ENCODE data around the gene MS4A15. TPM values are rescaled to one million over a fixed set of nuclear protein-coding genes. Genes with fewer than 3 reads are reported as not detected.
"Not testable (repeated sequence)": the region's sequence is repeated elsewhere in the genome, so short reads cannot be mapped to it uniquely, and the experiment has no call there.

The MS4A15 gene
- total RNA-seq, 1 donor from 2014 or later: not detected

DNA sequence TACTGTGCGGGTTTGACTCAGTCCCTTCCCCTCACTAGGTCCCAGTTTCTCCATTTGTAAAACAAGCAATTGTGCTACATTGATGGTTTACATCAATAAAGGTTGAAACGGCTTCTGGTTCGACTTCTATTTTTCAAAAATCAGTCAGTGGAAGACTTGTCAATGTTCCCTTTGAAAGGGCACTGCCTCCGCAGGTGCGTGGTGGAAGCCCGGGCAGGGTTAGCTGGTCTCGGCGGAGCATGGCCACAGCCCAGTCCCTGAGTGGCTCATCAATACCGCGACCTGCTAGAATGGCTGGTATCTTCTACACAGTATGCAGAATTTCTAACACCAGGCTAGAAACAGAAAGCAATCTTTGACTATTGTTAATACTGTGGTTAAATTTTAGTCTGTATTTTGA lies 44.5 kb downstream of the MS4A15 start:
- ATAC-seq: no peak
- DNase-seq (ENCODE audit: low spot score): no peak

DNA sequence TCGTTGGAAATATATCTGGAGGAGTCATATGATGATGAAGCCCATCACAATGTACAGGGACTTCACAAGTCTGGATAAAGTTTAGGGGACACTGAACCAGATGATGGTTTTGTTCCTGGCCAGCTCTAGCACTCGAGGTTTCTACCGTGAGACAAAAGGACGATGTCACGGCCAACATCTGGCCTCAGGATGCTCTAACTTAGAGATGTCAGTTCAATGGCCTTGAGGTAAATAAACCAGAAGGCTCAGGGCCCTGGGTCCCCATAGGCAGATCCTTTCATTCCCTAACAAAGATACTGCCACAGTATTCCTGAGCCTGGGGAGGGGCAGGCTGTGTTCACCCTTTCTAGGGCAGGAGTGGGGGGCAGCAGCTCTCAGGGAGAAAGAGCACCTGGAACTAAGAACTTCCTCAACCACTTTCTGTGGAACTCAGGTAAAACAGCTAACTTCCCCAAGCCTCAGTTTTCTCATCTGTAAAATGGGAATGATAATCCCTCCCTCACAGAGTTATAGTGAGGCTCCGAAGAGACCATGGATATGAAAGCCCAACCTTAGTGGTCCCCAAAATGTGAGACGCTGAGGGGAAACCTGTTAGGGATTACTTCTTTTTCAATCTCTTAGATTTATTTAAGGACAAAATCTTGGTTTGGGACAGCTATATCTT lies 46.7 kb downstream of the MS4A15 start:
- DNase-seq (ENCODE audit: low spot score) (no peak), ATAC-seq (no peak)

DNA sequence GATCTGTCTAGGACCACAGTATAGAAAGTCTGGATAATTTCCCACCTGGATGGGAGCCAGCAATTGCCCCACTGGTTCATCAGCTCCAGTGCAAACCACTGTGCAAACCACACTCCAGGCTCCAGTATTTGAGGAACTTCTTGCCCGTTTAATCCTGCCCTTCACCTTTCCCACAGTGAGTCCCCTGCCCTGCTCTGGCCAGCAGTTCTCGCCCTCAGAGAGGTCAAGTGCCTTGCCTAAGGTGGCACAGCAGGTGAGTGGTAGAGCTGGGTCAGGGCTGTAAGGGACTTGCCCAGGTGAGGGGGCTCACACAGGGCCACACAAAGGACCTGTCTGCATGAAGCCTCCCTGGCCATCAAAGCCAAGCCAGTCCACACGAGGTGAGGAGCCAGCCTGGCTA lies 52.6 kb downstream of the MS4A15 start:
- no peak for DNase-seq (ENCODE audit: low spot score)
- no peak for ATAC-seq

DNA sequence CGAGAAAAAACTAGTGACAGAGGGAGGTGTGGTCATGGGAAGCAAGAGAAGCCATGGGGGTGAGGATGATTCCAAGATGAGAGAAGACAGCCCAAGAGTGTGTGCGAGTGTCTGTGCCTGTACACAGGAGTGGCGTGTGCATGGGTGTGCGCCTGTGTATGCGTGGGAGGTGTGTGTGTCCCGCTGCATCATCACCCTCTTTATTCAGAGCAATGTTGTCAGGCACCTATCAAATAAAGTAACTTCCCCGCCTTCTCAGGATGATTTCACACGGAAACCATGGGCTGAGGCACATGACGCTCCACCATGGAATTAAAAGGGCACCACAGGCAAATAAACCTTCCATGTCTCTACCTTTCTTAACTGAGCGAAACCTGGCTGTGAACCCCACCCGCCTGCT lies 53.0 kb downstream of the MS4A15 start:
- DNase-seq (ENCODE audit: low spot score) (no peak), ATAC-seq (no peak)

DNA sequence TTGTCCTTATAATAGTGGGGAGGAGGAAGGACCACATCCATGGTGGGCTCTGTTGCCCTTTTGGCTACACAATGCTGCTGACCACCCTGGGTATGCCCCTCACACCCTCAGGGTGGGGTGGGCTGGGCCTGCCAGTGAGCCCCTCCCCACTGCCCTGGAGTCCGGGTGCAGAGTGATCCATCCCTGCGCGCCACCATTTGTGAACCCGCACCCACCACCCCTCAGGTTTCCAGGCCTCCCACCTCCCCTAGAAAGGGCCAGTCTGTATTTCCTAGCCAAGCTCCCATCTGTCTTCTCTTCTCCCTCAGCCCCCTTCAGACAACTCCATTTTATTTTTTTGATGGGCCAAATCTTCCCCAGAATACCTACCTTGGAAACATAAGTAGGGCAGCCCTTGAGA lies 53.5 kb downstream of the MS4A15 start:
- no peak for ATAC-seq
- no peak for DNase-seq (ENCODE audit: low spot score)

DNA sequence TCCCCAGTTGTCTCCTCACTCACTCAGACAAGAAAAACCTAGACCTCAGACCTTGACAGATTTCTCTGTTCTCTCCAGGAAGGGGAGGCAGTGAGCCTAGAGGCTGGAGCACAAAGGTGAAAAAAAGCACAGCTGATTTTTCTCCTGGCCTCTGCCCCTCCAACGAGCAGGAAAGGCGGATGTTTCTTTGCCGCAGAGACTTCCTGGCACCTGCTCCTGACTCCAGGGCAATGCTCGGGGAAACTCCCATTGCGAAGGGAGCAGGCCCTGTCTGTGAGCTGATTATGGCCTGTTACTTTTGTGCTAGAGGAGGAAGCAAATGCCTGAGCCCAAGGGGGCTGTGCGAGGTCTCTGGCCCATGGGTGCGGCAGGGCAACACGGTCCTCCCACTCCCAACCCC lies 53.9 kb downstream of the MS4A15 start:
- DNase-seq (ENCODE audit: low spot score) (no peak), ATAC-seq (no peak)

DNA sequence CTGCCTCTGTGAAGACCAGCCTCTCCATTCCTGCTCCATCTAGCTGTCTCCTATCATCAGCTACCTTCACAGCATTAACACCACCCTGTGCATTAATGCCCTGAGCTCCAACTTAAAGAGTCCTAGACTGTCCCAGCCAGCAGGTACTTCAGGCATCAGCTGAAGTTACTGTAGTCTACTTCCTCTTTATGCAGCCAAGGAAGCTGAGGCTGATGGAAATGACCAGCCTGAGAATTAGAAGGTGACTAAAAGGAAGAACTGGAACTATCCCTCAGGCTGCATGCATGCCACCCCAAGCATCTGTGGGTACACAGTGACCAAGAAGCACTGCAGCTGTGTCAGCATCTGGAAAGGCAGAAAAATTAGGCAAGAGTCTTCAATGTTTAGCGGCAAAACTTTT lies 56.7 kb downstream of the MS4A15 start:
- no peak for DNase-seq (ENCODE audit: low spot score)
- no peak for ATAC-seq

DNA sequence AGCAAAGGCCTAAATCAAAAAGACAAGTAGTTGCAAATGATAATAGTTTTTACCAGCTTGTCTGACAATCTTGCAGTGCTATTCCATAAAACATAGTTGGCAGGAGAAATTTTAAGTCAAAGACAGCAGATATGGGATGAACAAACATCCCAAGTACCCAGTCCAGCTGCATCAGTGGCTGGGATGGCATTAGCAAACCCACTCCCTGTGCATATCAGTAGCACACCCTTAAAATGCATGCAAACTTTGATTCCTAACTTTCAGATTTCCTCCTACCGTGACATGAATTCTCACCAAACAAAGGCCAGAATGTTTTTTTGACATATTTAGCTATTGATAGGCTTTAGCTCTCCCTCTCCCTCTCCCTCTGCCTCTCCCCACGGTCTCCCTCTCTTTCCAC lies 57.4 kb downstream of the MS4A15 start:
- no peak for DNase-seq (ENCODE audit: low spot score)
- no peak for ATAC-seq

DNA sequence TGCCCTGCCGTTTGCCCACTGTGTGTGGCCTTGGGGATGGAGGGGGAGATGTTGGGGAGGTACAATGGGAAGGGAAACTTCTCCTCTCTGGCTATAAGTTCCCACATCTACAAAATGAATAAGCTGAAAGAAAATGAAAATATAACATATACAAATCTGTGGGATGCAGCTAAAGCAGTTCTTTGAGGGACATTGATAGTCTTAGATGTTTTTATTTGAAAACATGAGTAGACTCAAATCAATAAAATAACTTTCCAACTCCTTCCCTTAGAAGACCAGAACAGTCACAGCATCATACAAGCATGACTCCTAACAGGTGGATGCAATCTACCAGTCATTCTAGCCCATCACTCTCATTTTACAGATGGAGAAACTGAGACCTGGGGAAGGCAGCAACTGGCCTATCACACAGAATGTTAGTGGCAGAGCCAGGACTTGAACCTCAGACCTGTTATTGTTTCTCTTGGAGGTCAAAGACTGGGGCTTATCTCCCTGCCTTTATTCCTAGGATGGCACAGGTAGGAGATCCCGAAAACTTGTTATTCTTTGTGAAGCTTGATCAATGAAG lies 60.0 kb downstream of the MS4A15 start:
- no peak for DNase-seq (ENCODE audit: low spot score)
- ATAC-seq: no peak

DNA sequence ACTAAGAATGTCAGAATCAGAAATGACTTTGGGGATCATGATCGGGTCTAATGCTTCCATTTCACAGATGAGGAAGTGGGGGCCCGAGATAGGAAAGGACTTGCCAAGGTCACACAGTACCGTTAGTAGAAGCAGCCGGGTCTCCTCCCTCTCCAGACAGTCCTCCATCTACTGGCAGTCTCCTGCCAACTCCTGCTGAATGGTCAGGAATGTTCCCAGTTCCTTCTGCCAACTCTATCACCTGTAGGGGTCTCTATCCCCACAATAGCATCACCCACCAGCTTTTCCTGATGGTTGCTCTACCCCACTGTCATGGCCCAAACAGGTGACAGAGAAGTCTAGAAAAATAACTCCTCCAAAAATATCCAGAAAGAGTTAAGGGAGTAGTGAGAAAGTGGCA lies 61.4 kb downstream of the MS4A15 start:
- no peak for DNase-seq (ENCODE audit: low spot score)
- no peak for ATAC-seq

DNA sequence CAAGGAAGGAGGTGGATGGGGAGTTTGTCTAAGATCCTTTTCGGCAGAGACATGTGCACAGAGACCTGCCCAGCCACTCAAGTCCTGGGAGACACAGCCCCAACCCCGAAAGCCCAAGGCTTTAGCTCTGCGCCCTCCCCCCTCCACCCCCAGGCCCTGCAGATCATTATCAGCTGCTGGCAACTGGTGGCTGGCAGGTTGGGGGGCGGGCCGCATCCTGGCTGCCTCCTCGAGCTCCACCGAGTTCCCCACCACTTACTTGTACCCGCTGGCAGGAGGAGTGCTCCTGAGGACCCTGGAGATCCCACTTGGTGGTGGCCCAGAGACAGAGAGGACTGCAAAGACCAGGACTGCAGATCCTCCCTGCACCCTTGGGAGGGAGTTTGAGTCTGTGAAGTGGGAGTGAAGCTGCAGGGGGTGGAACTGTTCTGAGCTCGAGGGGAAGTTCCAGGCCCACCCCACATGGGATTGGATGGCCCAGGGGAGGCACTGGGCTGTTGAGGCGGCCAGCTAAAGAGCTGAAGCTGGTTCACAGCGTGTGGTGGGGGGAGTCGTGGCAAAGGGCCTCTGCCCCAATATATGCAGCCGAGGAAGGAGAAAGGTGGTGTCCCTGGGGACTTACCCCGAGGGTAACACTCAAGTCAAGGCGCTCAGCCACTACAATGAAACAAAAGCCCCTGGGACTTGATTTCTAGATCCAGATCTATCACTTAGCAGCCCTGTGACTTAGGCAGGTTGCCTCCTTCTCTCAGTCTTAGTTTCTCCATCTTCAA lies 65.3 kb downstream of the MS4A15 start:
- ATAC-seq: no peak

DNA sequence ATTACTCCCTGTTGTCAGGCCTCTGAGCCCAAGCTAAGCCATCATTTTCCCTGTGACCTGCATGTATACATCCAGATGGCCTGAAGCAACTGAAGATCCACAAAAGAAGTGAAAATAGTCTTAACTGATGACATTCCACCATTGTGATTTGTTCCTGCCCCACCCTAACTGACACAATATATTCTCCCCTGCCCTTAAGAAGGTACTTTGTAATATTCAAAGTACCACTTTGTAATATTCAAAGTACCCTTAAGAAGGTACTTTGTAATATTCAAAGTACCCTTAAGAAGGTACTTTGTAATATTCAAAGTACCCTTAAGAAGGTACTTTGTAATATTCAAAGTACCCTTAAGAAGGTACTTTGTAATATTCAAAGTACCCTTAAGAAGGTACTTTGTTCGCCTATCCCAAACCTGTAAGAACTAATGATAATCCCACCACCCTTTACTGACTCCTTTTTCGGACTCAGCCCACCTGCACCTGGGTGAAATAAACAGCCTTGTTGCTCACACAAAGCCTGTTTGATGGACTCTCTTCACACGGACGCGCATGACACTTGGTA lies 67.2 kb downstream of the MS4A15 start:
- not testable (repeated sequence) for ATAC-seq

More for the DNA sequence above, 65.3 kb downstream of the MS4A15 start:
- DNase-seq (ENCODE audit: low spot score): no peak

DNA sequence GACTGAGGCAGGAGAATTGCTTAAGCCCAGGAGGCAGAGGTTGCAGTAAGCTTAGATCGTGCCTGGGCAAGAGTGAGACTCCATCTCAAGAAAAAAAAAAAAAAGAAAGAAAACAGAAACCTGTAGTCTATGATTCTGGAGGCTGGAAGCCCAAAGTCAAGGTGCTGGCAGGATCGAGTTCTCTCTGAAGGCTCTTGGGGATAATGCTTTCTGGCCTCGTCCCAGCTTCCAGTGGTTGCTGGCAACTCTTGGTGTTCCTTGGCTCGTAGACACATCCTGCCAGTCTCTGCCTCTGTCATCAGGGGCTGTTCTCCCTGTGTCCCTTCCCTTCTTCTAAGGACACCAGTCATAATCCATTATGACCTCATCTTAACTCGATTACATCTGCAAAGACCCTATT lies 68.5 kb downstream of the MS4A15 start:
- DNase-seq (ENCODE audit: low spot score) (no peak), ATAC-seq (no peak)

More for the DNA sequence above, 67.2 kb downstream of the MS4A15 start:
- DNase-seq (ENCODE audit: low spot score): not testable (repeated sequence)

DNA sequence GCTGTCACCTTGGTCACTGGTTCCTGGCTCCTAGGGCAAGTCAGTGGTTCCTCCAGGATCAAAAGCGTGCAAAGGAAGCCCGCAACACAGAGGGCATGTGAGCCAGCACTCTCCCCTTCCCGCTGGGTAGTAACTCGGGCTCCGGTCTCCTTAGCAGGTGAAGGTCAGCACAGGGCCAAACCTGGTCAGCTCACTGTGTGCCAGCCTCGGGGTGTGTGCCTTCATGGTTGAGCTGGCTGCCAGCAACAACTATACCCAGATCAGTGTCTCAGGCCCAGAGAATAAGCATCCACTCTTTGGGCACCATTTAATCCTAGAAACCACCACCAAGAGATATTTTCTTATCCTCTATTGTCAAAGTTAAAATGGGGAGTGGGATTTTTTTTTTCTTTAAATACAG lies 69.1 kb downstream of the MS4A15 start:
- no peak for DNase-seq (ENCODE audit: low spot score)
- no peak for ATAC-seq

Other genes with a start within 250 kb of the MS4A15 start
- not detected for gene MS4A13, start 241.5 kb upstream of the MS4A15 start, total RNA-seq
- gene MS4A8, start 57.3 kb upstream of the MS4A15 start, total RNA-seq: not detected
- not detected for gene MS4A18, start 32.1 kb upstream of the MS4A15 start, total RNA-seq
- gene MS4A10, start 28.5 kb downstream of the MS4A15 start, total RNA-seq: not detected
- 4.7 TPM for gene CCDC86, start 85.2 kb downstream of the MS4A15 start, total RNA-seq
- 0.18 TPM for gene PTGDR2, start 99.1 kb downstream of the MS4A15 start, total RNA-seq
- gene ZP1, start 110.7 kb downstream of the MS4A15 start, total RNA-seq: not detected
- gene PRPF19, start 149.7 kb downstream of the MS4A15 start, total RNA-seq: 44.9 TPM
- 36.9 TPM for gene TMEM109, start 157.3 kb downstream of the MS4A15 start, total RNA-seq
- gene TMEM132A, start 167.6 kb downstream of the MS4A15 start, total RNA-seq: 2.1 TPM
- 8.8 TPM for gene SLC15A3, start 195.3 kb downstream of the MS4A15 start, total RNA-seq
- gene CD6, start 214.8 kb downstream of the MS4A15 start, total RNA-seq: 0.83 TPM